ENCODE results near the gene DPYSL5.

Gene DPYSL5

DNA sequence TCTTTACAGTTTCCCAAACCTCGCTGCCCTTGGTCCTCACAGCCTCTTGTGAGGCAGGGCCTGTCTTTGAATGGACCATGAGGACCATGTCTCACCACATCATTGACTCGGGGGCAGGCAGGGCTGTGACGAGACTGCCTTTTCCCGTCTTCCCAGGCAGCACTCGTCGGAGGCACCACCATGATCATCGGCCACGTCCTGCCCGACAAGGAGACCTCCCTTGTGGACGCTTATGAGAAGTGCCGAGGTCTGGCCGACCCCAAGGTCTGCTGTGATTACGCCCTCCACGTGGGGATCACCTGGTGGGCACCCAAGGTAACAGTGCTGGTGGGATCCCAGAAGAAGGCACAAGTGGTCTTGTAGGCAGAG is 76.8 kb downstream of the DPYSL5 start:
- no peak for DNase-seq (ENCODE audit: low read depth)
- no peak overlapping the region for H3K4me3 ChIP-seq (ENCODE audit: control insufficient read depth, low read depth, low read length)
- no peak for TF ChIP-seq CTCF (conservative IDR thresholded peaks at IDR 0.05; ENCODE audit: control insufficient read depth, insufficient read depth, low read depth, low read length)

DNA sequence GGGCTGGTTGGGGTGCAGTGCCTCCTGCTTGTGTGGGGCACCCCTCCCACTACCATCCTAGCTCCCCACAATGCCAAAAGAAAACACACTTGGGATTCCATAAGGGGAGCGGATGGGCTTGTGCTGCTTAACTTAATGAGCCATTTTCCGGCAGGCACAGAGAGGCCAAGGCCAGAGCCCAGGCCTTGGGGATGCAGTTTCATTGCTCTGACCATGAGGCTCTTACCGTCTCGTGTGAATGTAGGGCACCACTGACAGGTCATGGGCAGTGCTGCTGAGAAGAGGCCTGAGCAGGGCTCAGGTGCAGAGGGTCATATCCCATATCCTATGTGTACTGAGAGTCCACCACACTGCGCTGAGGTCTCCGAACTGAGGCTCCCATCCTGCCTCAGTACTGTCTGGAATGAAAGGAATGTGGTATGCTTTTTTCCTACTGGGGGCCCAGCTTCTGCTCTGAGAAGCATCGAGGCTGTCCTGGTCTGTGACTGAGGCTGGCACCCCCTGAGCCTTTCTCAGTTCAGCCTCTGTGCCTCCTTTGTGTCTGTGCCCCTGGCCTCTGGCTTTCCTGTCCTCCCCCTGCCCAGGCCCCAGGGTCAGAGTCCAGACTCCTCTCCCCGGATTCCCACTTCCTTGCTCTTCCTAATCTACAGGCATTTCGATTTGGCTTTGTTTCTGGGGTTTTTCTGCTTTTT is 77.3 kb downstream of the DPYSL5 start:
- H3K4me3 ChIP-seq (ENCODE audit: control insufficient read depth, low read depth, low read length), result no peak overlapping the region
- no peak for TF ChIP-seq CTCF (conservative IDR thresholded peaks at IDR 0.05; ENCODE audit: control insufficient read depth, insufficient read depth, low read depth, low read length)
- no peak for DNase-seq (ENCODE audit: low read depth)

DNA sequence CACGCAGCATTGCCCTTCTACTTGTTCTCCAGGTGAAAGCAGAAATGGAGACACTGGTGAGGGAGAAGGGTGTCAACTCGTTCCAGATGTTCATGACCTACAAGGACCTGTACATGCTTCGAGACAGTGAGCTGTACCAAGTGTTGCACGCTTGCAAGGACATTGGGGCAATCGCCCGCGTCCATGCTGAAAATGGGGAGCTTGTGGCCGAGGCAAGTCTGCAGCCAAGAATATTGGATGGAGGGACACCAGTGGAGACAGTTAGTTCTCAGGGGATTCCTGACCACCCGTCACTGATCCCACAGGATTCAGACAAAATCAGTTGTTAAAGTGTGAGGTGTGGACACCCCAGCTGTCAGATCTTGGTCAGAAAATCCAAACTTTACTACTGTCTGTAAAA is 79.3 kb downstream of the DPYSL5 start:
- H3K4me3 ChIP-seq (ENCODE audit: control insufficient read depth, low read depth, low read length), result no peak overlapping the region
- no peak for DNase-seq (ENCODE audit: low read depth)
- TF ChIP-seq CTCF (conservative IDR thresholded peaks at IDR 0.05; ENCODE audit: control insufficient read depth, insufficient read depth, low read depth, low read length), result no peak

DNA sequence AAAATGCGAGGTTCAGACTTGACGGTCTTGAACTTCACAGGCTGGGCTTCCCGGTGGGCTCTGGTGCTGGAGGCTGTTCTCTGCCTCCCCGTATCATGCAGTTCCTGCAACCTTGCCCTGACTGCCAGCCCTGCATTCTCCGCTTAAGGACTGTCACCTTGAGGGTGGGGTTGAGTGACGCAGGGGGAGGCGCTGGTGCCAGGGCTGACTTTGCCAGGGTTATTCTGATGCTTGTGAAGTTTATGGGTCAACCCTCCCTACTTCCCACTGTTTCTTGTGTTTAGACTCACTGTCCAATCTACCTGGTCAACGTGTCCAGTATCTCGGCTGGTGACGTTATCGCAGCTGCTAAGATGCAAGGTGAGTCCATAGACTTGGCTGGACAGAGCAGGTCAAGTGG is 85.0 kb downstream of the DPYSL5 start:
- no peak for DNase-seq (ENCODE audit: low read depth)
- H3K4me3 ChIP-seq (ENCODE audit: control insufficient read depth, low read depth, low read length), result no peak overlapping the region
- TF ChIP-seq CTCF (conservative IDR thresholded peaks at IDR 0.05; ENCODE audit: control insufficient read depth, insufficient read depth, low read depth, low read length), result no peak

GRCh38 chr2:26933431-26934334 is 85.8 kb downstream of the DPYSL5 start:
- no peak for TF ChIP-seq CTCF (conservative IDR thresholded peaks at IDR 0.05; ENCODE audit: control insufficient read depth, insufficient read depth, low read depth, low read length)
- DNase-seq (ENCODE audit: low read depth), result no peak
- no peak overlapping the region for H3K4me3 ChIP-seq (ENCODE audit: control insufficient read depth, low read depth, low read length)

DNA sequence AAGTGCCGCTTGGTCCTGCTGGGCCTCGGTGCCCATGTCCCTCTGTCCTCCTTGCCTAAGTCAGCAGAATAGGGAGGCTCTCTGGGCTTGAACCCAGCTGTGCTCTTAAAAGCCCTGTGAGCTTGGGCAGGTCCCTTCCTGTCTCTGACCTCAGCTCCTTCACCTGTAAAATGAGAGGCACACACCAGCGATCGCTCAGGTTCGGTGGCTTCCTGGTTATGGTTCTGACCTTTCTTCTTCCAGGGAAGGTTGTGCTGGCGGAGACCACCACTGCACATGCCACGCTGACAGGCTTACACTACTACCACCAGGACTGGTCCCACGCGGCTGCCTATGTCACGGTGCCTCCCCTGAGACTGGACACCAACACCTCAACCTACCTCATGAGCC is 86.4 kb downstream of the DPYSL5 start:
- no peak overlapping the region for H3K4me3 ChIP-seq (ENCODE audit: control insufficient read depth, low read depth, low read length)
- DNase-seq (ENCODE audit: low read depth), result no peak
- TF ChIP-seq CTCF (conservative IDR thresholded peaks at IDR 0.05; ENCODE audit: control insufficient read depth, insufficient read depth, low read depth, low read length), result no peak
